HG02763 (cell line): ENCODE results near the gene TRUB1.
A peak's percentile ranks its signal among the peaks of the same experiment; 100 is the strongest.

Experiments
- ATAC-seq: cut with Tn5 transposase; IDR thresholded peaks from one replicate; pipeline ENCODE4 v1.9.1; 2021; ENCODE audit warnings: mild to moderate bottlenecking, moderate library complexity; ENCODE audit not compliant: unreplicated experiment

Gene TRUB1

DNA sequence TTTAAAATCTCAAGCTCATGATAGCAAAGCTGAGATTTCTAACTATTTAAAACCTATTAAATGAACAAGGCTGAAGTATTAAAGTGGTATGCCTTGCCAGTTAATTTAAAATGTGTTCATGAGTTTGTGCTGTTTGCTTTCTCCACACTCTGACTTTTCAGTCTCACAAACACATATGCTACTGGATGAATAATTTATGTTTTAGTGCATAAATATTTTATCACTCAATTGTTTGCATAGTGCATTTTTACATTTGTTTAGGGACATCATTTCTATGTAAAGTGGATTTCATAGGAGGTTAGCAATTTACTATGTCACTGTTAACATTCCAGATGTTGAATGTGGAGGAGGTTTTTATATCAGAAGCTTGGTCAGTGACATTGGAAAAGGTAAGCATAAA lies 36.0 kb downstream of the TRUB1 start:
- no peak for ATAC-seq

DNA sequence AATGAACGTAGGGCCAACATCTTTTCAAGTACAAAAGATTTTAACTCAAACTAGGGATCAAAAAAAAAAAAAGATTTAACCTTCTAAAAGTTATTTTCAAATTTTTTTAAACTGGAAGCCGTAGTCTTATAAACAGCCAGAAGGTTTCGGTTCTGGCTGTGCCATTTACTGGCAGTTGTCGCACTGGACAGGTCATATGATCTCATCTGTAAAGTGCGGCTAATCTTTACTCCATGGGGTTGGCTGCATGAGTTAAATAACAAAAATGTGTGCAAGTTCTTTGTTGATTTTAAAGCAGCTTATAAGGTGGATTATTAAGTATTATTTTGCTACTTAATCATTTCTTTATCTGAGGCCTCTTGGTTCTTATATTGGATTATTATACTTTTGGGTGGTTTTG lies 36.6 kb downstream of the TRUB1 start:
- no peak for ATAC-seq

DNA sequence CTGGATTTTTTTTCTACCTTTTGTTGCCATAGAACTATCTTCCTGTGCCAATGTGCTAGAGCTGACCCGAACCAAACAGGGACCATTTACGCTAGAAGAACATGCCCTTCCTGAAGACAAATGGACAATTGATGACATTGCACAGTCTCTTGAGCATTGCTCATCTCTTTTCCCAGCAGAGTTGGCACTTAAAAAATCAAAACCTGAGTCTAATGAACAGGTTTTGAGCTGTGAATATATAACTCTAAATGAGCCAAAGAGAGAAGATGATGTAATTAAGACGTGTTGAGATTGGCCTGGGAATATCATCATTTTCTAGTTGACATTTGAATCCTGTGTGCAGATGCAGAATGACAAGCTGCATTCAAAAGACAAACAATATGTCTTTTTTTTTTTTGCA lies 37.1 kb downstream of the TRUB1 start:
- ATAC-seq: no peak

DNA sequence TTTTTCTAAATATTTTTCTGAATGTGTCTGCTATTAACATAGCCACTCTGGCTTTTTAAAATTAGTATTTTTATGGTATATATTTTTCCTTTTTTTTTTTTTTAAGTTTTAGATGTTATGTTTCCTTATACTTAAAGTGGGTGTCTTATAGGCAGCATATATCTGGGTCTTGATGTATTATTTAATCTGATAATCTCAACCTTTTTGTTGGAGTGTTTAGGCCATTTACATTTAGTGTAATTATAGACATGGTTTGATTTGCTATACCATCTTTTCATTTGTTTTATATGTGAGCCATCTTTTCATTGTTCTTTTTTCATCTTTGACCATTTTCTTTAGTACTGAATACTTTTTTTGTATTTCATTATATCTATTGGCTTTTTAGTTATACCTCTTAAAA lies 45.0 kb downstream of the TRUB1 start:
- ATAC-seq: no peak

DNA sequence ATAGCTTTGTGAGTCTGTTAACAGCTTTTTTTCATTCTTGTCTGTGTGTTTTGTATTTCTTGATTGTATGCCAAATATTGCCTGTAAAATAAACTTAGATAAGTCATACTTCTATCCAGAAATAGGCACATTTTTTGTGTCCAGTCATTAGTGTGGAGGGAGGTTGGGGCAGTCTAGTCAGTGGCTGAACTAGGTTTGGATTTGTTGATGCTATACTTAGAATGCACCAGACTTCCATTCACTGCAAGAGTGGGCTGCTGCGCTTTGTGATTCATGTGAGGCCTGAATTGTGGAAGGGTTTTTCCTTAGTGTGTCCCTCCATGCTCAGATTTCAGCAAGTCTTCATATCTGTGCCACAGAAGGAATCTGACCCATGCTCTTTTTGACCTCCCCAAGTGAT lies 50.0 kb downstream of the TRUB1 start:
- no peak for ATAC-seq

DNA sequence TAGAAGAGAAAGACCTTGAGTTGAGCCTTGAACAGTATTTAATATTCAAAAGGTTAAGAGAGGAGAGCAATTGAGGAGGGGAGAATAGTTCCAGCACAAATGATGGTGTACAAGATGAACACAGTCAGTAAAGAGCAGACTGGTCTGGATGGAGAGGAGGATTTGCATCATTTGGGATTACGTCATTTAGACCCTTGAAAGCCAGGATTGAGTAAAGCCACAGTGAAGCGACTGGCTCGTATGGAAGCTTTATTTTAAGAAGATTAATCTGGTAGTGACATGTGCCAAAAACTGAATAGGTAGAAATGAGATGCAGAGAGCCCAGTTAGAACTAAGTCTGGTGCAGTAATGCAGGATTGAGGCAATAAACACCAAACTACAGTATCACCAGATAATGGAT lies 52.6 kb downstream of the TRUB1 start:
- no peak for ATAC-seq

DNA sequence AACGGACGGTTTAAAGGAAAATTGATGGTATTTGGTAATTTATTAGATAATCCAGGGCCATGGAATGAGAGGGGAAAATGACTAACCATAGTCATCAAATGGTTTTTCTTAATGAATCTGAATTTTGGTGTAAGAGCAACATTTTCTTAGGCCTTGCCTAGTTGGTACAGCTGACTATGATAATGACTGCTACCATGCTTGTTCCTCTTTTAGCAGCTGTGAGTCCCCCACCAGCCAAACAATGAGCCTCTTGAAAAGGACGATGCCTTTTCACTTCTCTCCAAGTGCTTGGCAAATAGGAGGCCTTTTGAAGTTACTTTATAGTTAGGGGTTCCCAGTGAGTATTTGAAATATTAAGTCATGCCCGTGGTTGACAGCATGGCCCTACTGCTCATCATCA lies 53.0 kb downstream of the TRUB1 start:
- ATAC-seq: no peak

DNA sequence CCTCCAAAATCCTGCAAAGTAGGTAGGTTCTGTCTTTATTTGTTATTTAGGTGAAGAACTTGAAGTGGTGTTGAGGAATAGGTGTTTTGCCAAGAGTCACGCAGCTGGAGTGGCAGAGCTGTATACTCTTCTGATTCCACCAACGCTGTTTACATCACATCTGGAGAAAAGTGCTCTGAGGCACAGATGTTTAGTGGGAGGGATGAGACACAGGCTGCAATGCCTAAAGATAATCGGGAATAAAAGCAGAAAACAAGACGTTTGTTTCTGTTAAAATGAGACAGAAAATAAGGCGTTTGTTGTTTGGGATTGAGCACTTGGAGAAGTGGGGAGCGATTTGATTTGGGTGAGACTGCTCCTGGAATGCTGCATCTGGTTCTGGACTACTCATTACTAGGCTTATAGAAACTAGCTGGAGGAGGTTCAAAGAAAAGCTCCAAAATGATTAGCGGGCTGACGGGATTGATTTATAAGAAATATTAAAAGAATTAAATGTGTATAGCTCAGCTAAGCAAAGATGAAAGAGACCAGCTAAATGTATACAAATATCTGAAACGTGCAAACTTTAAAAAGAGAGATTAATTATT lies 54.3 kb downstream of the TRUB1 start:
- ATAC-seq: no peak

DNA sequence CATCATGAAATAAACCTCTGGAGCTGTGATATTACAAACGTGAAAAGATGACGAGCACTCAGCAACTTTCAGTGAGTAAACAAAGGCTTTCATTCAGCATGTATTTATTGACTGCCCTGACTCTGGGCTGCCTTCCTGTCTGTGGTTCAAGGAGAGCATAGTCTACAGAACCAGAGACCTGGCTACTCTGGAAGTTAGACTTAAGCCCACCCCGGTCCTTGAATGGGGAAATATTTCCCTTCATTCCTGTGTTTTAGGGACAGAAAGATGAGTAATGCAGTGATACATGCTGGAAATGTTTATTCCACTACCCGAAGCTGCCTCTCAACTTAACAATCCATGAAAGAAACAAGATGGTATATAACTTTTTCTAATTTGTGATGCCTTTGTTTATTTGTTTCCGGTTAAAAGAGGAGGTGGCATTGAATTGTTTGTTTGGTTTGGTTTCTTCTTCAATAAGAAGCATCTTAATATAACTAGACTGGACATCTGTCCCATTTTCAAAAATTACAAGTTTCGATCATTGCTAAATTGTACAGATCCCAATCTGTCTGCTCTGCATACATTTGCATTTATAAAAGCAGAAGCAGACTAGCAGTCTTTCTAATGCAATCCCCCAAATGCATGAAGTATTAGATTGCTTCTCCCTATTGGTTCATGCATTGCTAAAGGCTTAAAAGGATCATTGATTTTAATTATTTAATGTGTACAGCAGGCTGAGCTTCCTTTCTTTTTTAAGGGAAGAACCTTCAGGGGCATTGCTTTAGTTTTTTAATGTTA lies 57.7 kb downstream of the TRUB1 start:
- ATAC-seq: no peak

DNA sequence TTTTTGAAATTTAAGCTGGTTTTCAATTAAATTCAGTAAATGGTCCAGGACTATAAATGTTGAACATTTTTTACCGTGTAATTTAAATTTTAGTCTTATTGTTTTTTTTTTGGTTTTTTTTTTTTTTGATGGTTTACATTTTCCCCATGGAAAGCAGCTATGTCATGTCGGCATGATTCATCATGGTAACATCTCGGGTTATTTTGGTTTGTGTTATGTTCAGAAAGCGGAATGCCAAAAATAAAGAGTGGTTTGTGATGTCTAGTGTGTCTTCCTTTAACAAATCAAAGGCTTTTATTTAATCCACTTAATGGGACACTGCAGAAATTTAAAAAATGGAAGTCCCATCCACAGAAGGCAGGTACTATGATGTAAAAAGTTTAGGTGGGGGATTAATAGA lies 58.5 kb downstream of the TRUB1 start:
- ATAC-seq: no peak

DNA sequence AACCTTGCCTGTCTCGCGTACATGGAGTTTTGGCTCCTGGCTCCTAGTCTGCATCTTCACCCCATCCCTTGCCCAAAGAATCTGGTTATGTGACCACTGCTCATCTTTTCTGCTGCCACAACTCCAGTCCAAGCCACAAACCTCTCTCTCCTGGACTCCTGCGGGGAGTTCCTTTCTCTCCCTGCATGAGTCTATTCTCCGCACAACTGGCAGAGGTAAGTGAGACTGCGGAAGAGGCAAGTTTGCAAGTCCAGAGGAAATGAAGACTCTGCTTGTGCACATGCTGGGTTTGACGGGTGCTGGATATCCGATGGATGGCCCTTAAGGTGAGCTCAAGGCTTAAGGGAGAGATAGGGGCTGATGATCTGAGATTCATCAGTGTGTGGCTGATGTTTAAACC lies 61.0 kb downstream of the TRUB1 start:
- ATAC-seq: no peak

DNA sequence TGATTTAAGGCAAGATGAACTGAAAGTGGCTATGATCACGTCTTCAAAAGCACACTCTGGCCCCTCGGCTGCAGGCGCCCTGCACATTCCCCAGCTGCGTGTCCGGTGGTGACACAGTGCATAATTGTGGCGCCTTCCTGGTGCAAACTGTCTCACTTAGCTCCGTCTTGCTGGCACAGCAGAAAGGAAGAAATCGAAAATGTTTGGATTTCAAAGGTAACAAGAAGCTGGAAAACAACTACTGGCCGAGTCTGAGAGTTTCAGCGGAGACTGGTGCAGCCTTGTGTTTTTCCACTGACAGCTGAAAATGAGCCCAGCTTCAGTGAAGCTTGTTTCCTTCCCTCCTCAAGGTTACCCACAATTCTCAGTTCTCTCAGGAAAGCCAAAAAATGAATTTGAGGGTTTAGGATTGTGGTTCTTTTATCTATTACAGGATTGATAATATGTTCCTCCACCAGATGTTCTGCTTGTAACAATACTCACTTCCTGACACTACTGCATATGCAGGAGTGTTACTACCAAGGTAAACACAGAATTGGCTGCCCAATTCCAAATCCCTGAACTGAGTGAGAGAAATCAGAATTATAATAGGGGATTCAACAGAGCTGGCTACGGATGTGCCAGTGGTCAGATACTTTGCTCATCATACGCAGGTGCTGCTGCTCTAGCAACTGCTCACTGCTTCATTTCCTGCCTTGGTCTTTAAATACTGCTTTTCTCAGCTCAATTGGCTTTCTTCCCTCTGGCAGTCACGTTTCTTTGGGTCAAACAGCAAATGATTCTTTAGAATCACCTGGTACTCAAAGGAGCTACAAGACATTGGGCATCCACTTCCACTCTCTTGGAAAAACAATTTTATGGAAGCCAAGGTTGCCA lies 63.7 kb downstream of the TRUB1 start:
- peak; percentile 64 for ATAC-seq

DNA sequence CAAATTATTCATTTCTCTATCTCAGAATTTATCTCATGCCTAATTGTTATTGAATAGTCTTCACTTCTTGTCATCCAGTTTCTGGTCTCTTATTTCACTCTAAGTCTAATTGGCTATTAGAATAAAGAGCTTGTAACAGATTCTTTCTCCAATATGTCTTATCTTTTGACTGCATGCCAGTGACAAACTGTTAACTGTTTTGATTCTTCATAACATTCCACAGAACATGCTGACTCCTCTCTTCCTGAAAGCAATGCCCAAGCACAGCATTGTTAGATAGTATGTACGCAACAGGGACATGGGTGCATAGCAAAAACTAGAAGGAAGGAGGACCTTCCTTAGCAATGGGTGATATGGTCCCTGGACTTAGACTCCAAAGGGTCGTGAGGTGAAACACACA lies 65.4 kb downstream of the TRUB1 start:
- ATAC-seq: no peak

DNA sequence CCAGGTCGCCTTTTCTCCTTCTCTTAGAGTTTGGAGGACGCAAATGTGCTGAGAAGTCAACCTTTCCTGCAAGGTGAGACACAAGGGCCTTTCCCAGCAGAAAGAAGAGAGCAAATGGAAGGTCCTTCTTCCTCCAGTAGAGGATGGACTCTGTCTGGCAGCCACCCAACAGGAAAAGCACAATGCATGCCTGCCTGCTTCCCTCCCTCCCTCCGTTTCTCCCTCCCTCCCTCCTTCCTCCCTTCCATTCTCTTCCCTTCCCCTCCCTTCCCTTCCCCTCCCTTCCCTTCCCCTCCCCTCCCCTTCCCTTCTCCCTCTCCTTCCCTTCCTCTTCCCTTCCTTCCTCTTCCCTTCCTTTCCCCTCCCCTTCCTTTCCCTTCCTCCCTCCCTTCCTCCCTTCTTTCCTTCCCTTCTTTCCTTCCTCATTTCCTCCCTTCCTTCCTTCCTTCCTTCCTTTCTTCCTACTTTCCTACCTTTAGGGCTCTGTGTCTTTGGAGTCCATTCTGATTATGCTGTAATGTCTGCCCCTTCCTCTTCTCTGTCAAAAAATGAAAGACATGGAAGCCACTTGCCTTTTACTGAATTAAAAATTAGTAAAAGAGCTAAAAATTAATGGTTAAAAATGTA lies 66.4 kb downstream of the TRUB1 start:
- no peak for ATAC-seq

DNA sequence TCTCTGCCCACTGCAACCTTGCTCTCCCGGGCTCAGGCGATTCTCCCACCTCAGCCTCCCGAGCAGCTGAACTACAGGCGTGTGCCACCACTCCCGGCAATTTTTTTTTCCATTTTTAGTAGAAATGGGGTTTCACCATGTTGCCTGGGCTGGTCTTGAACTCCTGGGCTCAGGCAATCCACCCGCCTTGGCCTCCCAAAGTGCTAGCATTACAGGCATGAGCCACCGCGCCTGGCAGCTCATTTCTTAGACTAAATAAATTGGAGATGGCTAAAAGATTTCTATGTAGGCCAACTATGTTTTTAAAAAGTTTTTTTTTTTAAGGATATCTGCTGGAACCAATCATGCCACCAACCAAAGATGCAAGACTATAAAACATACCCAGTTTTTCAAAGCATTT lies 67.8 kb downstream of the TRUB1 start:
- ATAC-seq: no peak

DNA sequence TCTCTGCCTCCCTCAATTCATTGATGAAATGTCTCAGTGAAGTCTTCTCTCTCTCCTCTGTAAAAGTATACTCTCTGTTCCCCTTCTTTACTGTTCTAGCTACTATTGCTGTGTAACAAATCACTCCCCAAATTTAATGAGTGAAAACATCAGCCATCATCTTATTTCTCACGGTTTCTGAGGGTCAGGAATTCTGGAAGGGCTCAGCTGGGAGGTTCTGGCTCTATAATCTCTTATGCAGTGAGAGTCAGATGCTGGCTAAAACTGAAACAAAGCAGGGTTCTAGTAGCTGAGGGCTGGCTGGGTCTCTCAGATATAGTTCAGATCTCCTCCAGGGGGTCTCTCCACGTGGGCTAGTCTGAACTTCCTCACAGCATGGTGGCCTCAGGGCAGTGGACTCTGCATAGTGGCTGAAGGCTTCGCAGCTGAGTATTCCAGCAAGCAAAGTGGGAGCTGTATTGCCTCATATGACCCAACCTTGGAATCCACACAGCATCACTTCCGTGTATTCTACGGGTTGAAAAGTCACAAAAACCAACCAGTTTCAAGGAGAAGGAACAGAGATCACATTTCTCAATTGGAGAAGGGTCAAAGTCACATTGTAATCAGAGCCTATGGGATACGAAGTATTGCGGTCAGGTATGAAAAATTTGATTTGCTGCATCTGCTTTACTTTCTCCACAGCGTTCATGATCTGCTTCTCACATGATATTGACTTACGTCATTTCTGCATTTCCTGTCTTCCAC lies 80.4 kb downstream of the TRUB1 start:
- ATAC-seq: no peak

DNA sequence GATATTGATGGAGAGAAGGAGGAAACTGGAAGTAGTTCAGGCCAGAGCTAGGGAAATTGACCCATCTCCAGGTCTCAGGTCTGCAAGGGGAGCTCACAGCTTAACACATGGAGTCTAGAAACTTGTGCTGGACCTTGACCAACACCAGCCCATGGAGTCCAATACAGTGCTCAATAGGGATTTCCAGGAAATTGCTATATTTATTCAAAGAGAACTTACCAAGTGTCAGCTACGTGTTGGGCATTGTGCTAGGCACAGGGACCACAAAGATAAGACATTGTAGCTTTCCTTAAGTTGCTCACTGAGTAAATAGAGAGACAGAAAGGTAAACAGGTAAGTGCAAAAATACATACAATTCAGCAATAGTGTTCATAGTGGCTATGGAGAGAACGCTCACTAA lies 82.5 kb downstream of the TRUB1 start:
- ATAC-seq: no peak

DNA sequence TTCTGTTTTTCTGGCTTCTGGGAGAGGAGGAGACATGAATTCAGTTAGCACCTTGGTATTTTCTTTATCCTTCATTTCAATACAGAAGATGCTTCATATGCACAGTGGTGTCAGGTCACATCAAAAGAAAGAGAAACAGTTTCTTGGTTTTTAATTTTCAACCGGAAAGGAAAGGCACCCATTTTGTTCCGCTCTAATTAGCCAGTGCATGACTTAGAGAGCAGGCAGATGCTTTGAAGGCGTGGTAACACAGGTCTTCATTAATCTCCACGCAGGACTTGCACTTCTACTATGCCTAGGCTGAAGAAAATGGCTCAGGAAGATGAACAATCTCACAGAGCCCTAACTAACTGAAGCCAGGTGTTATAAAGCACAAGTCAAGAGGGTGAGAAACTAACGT lies 84.7 kb downstream of the TRUB1 start:
- ATAC-seq: no peak

DNA sequence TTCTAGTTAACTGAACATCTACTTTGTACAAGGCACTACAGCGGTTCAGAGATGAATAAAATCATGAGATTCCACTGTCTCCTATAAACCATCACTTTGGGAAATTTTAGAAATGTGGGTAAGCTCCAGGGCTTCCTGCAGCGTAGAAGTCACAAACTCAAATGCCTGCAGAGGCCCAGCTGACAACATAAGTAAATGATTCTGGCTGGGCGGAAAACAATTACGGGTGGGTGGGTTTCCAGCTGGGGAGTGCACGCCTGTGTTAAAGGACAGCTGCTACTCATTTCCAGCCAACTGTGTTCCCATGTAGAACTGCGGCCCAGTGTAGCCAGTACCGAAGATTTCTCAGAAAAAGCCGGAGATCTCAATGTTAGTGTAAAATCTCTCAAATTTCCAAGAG lies 85.7 kb downstream of the TRUB1 start:
- no peak for ATAC-seq

DNA sequence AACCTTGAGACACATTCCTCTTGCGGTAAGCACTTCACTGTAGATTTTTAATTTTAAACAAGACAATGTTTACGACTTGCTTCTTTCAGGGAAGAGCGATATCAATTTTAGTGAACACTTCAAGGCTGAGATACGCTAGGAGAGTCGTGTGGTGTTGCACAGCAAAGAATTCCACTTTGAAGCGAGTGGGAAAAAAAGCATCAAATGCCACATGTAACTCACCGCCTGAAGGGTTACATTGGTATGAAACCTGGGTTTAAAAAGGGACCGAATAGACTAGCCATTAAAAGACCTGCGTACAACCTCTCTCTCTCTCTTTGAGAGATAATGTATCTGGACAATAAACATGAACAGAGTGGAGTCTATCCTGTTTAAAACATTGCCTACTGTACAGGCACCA lies 86.4 kb downstream of the TRUB1 start:
- ATAC-seq: no peak
